Trophoblast cell (in vitro differentiated cells and primary cell): Measurements from ENCODE around the gene LRRFIP2.

Experiments used
- DNase-seq, 2 donors: peaks; one replicate each; pipeline ENCODE4 v3.0.0-alpha.2; 2016
- H2AFZ ChIP-seq: 2 replicates; pipeline ENCODE4 v1.6.1; 2013; ENCODE audit warnings: low read length, moderate library complexity, mild to moderate bottlenecking; ENCODE audit not compliant: insufficient read depth, poor library complexity
- H2AK5ac ChIP-seq: 2 replicates; pipeline ENCODE4 v1.6.1; 2013; ENCODE audit warnings: mild to moderate bottlenecking, low read length
- H2BK120ac ChIP-seq: 2 replicates; pipeline ENCODE4 v1.6.1; 2013; ENCODE audit warnings: low read length, mild to moderate bottlenecking, moderate library complexity; ENCODE audit not compliant: insufficient read depth, poor library complexity
- H2BK12ac ChIP-seq: 2 replicates; pipeline ENCODE4 v1.6.1; 2013; ENCODE audit warnings: mild to moderate bottlenecking, low read length, moderate library complexity
- H2BK5ac ChIP-seq: 2 replicates; pipeline ENCODE4 v1.6.1; 2013; ENCODE audit warnings: low read length, low read depth, moderate library complexity, mild to moderate bottlenecking; ENCODE audit not compliant: poor library complexity
- H3K14ac ChIP-seq: 2 replicates; pipeline ENCODE4 v1.6.1; 2013; ENCODE audit warnings: mild to moderate bottlenecking, low read length
- H3K18ac ChIP-seq: 2 replicates; pipeline ENCODE4 v1.6.1; 2013; ENCODE audit warnings: mild to moderate bottlenecking, low read length
- H3K23ac ChIP-seq: 2 replicates; pipeline ENCODE4 v1.6.1; 2013; ENCODE audit warnings: low read length
- H3K27ac ChIP-seq: 2 replicates; pipeline ENCODE4 v1.5.1; 2013; ENCODE audit warnings: low read depth, mild to moderate bottlenecking, inconsistent platforms, low read length, moderate library complexity
- H3K27me3 ChIP-seq: 2 replicates; pipeline ENCODE4 v1.6.1; 2013; ENCODE audit warnings: inconsistent platforms, mild to moderate bottlenecking, low read length, moderate library complexity; ENCODE audit not compliant: insufficient read depth
- H3K36me3 ChIP-seq, 2 experiments: 1 replicate in 1 of 2; 2 replicates in 1 of 2; pipeline ENCODE4 v1.6.1; 2013; ENCODE audit warnings: low read length in 2 of 2, mild to moderate bottlenecking in 2 of 2, moderate library complexity in 1 of 2; ENCODE audit not compliant: insufficient read depth in 2 of 2, control insufficient read depth in 1 of 2
- H3K4ac ChIP-seq: 2 replicates; pipeline ENCODE4 v1.6.1; 2013; ENCODE audit warnings: low read depth, mild to moderate bottlenecking, low read length, moderate library complexity
- H3K4me1 ChIP-seq, 2 experiments: 1 replicate in 1 of 2; 2 replicates in 1 of 2; pipeline ENCODE4 v1.6.1; 2013; ENCODE audit warnings: low read length in 2 of 2, mild to moderate bottlenecking in 2 of 2, moderate library complexity in 1 of 2; ENCODE audit not compliant: insufficient read depth in 2 of 2, control insufficient read depth in 1 of 2
- H3K4me2 ChIP-seq: 2 replicates; pipeline ENCODE4 v1.6.1; 2013; ENCODE audit warnings: inconsistent platforms, mild to moderate bottlenecking, low read length, moderate library complexity
- H3K4me3 ChIP-seq: 2 replicates; pipeline ENCODE4 v1.5.1; 2013; ENCODE audit warnings: mild to moderate bottlenecking, low read depth, low read length, inconsistent platforms
- H3K79me1 ChIP-seq: one replicate; pipeline ENCODE4 v1.6.1; 2013; ENCODE audit warnings: low read length
- H3K79me2 ChIP-seq: 2 replicates; pipeline ENCODE4 v1.6.1; 2013; ENCODE audit warnings: low read length, mild to moderate bottlenecking; ENCODE audit not compliant: control insufficient read depth, insufficient read depth, poor library complexity
- H3K9ac ChIP-seq: 2 replicates; pipeline ENCODE4 v1.6.1; 2013; ENCODE audit warnings: mild to moderate bottlenecking, low read length
- H3K9me3 ChIP-seq: 2 replicates; pipeline ENCODE4 v1.6.1; 2013; ENCODE audit warnings: low read depth, mild to moderate bottlenecking, control low read depth, inconsistent platforms, low read length; ENCODE audit not compliant: insufficient read depth
- H4K12ac ChIP-seq: 2 replicates; pipeline ENCODE4 v1.6.1; 2013; ENCODE audit warnings: low read depth, mild to moderate bottlenecking, low read length, moderate library complexity
- H4K8ac ChIP-seq: 2 replicates; pipeline ENCODE4 v1.6.1; 2013; ENCODE audit warnings: low read depth, mild to moderate bottlenecking, low read length, moderate library complexity
- H4K91ac ChIP-seq: one replicate; pipeline ENCODE4 v1.6.1; 2013; ENCODE audit warnings: low read depth, mild to moderate bottlenecking, low read length, moderate library complexity
- WGBS: extraction: QIAGEN DNeasy Blood & Tissue Kit; methylation state at CpG from one replicate; pipeline ENCODE4 v1.1.7; 2013; ENCODE audit warnings: missing lambda C conversion rate; ENCODE audit not compliant: insufficient read length, insufficient coverage; ENCODE audit errors: extremely low coverage; 5-methylcytosine and 5-hydroxymethylcytosine counted together

LRRFIP2 gene

DNA sequence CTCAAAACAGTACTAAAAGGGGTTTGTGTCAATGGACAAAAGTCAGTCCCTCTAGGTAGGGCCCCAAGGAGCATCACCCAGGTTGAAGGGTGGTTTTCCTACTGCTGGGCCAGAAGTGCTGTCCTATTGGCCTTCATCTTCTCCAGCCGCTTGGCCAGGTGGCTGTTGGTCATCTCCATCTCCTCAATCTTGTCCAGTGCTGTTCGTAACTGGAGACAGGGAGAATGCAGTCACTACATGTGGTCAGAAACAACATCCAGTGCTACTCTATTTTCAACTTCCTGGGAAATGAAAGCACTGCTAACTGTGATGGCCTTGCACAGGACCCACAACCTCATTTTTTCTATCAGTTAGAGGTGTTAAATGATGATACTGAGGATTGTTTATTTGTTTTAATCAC lies 120.6 kb downstream of the LRRFIP2 start:
- Histone ChIP-seq H2BK120ac (no peak overlapping the region), H2BK12ac (no peak overlapping the region), H4K8ac (no peak overlapping the region), H3K9me3 (no peaks in the 10 kb centered on the region), H4K91ac (no peak overlapping the region), H3K4me1 (no peaks in the 10 kb centered on the region), H4K12ac (no peak overlapping the region), H3K18ac (no peak overlapping the region), H3K23ac (no peak overlapping the region), H3K27ac (no peak overlapping the region), H2BK5ac (no peak overlapping the region), H3K4ac (no peak overlapping the region), H3K27me3 (no peaks in the 10 kb centered on the region), H3K14ac (no peak overlapping the region), H3K79me2 (no peaks in the 10 kb centered on the region), H3K9ac (no peak overlapping the region), H2AK5ac (no peak overlapping the region), H3K4me2 (no peak overlapping the region), H3K79me1 (no peaks in the 10 kb centered on the region), H2AFZ (no peak overlapping the region), H3K4me3 (no peak overlapping the region), H3K36me3 (peaks cover 25 to 36% of the 10 kb centered on the region in 2 experiments)
- DNase-seq, result no peak
- no CpG with 5 or more reads among the region's 2 CpGs for WGBS

DNA sequence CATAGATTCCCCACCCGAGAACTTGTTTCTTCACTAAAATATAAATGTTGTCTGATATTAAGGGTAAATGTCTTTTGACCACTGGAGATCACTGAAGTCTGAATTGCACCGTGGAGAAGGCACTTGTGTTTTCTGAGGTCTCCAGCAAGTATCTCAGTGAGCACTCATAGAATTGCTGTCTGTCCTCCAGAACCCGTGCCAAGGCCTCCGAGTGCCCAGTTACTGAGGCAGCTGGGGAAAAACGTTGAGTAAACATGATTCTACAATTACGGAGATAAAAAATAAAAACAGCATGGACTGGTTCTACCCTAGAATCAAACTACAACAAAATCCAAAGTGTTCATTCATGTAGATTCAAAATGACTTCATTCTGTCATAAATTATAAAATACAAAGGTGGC lies 121.0 kb downstream of the LRRFIP2 start:
- H3K27ac ChIP-seq, result no peak overlapping the region
- no peak overlapping the region for H4K91ac ChIP-seq
- no peak overlapping the region for H4K12ac ChIP-seq
- H2BK120ac ChIP-seq, result no peak overlapping the region
- peaks cover 23 to 37% of the 10 kb centered on the region in 2 experiments for H3K36me3 ChIP-seq
- H3K79me2 ChIP-seq, result no peaks in the 10 kb centered on the region
- no CpG with 5 or more reads among the region's 6 CpGs for WGBS
- H4K8ac ChIP-seq, result no peak overlapping the region
- H3K18ac ChIP-seq, result no peak overlapping the region
- H3K9ac ChIP-seq, result no peak overlapping the region
- no peak overlapping the region for H3K4me3 ChIP-seq
- H3K23ac ChIP-seq, result no peak overlapping the region
- no peak overlapping the region for H2BK5ac ChIP-seq
- H3K14ac ChIP-seq, result no peak overlapping the region
- no peaks in the 10 kb centered on the region for H3K79me1 ChIP-seq
- no peaks in the 10 kb centered on the region for H3K9me3 ChIP-seq
- no peak overlapping the region for H3K4ac ChIP-seq
- no peak overlapping the region for H2AK5ac ChIP-seq
- no peak overlapping the region for H2AFZ ChIP-seq
- no peak overlapping the region for H3K4me2 ChIP-seq
- no peak for DNase-seq
- H2BK12ac ChIP-seq, result no peak overlapping the region
- no peaks in the 10 kb centered on the region for H3K4me1 ChIP-seq
- H3K27me3 ChIP-seq, result no peaks in the 10 kb centered on the region

DNA sequence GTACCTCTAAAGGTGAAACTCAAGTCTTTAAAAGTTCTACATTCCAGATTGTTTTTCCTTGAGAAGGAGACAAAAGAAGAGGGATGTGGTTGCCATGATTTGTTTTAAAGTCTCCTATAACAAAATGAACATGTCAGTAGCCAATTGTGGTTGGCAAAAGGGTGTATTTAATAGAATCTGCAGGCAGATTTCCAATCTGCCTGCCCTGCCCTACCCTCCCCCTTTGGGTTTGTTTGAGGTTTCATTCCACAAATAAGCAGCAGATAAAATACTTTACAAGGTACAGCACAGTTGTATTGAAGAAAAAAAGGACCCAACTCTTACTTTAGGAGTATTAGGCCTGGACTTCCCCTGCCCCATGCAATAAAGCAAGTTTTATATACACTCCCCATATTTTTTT lies 121.5 kb downstream of the LRRFIP2 start:
- H4K91ac ChIP-seq, result no peak overlapping the region
- DNase-seq, result no peak
- no peak overlapping the region for H2BK12ac ChIP-seq
- no peak overlapping the region for H3K27ac ChIP-seq
- H3K27me3 ChIP-seq, result no peaks in the 10 kb centered on the region
- H3K4me1 ChIP-seq, result no peaks in the 10 kb centered on the region
- no peak overlapping the region for H3K14ac ChIP-seq
- no peak overlapping the region for H2BK120ac ChIP-seq
- H3K4me3 ChIP-seq, result no peak overlapping the region
- no peak overlapping the region for H3K23ac ChIP-seq
- H2BK5ac ChIP-seq, result no peak overlapping the region
- no peak overlapping the region for H3K18ac ChIP-seq
- H2AFZ ChIP-seq, result no peak overlapping the region
- no peak overlapping the region for H2AK5ac ChIP-seq
- no peak overlapping the region for H4K12ac ChIP-seq
- no peak overlapping the region for H4K8ac ChIP-seq
- peaks cover 21 to 38% of the 10 kb centered on the region in 2 experiments for H3K36me3 ChIP-seq
- H3K9me3 ChIP-seq, result no peaks in the 10 kb centered on the region
- H3K4ac ChIP-seq, result no peak overlapping the region
- no peak overlapping the region for H3K9ac ChIP-seq
- no peak overlapping the region for H3K4me2 ChIP-seq
- H3K79me1 ChIP-seq, result no peaks in the 10 kb centered on the region
- H3K79me2 ChIP-seq, result no peaks in the 10 kb centered on the region

DNA sequence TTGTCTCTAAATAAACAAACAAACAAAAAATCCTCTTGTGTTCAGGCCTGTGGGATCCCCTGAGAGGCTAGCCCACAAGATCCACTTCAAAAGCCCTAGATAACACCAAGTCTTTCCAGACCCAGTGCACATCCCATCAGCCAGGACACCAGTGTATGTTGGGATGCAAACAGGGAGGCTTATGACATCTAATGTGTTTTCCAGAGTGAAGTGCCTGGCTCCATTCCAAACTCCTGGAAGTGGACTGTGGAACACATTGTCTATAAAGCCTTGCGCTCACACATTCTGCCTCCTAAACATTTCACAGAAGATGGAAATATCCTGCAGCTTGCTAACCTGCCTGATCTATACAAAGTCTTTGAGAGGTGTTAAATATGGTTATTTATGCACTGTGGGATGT lies 124.1 kb downstream of the LRRFIP2 start:
- H3K4me3 ChIP-seq, result no peak overlapping the region
- no peak overlapping the region for H3K14ac ChIP-seq
- no peak overlapping the region for H4K8ac ChIP-seq
- no peak overlapping the region for H2AK5ac ChIP-seq
- H3K4ac ChIP-seq, result no peak overlapping the region
- H3K79me1 ChIP-seq, result no peaks in the 10 kb centered on the region
- no peak overlapping the region for H2BK120ac ChIP-seq
- H4K12ac ChIP-seq, result no peak overlapping the region
- no peak overlapping the region for H3K18ac ChIP-seq
- no peak overlapping the region for H2BK5ac ChIP-seq
- no peak for DNase-seq
- no peaks in the 10 kb centered on the region for H3K4me1 ChIP-seq
- no peaks in the 10 kb centered on the region for H3K9me3 ChIP-seq
- H3K36me3 ChIP-seq, result peaks cover 19 to 41% of the 10 kb centered on the region in 2 experiments
- no peaks in the 10 kb centered on the region for H3K79me2 ChIP-seq
- no peaks in the 10 kb centered on the region for H3K27me3 ChIP-seq
- H3K27ac ChIP-seq, result no peak overlapping the region
- no peak overlapping the region for H3K23ac ChIP-seq
- no peak overlapping the region for H2BK12ac ChIP-seq
- WGBS, result no CpG with 5 or more reads among the region's 1 CpG
- H4K91ac ChIP-seq, result no peak overlapping the region
- no peak overlapping the region for H2AFZ ChIP-seq
- no peak overlapping the region for H3K4me2 ChIP-seq
- no peak overlapping the region for H3K9ac ChIP-seq
